Medulla oblongata (tissue), 1 donor: Measurements from ENCODE around the gene ABHD15.
"Not testable (repeated sequence)": the region's sequence is repeated elsewhere in the genome, so short reads cannot be mapped to it uniquely, and the experiment has no call there.

ENCODE experiments used
- DNase-seq: peaks from one replicate; pipeline ENCODE4 v3.0.0-alpha.2; 2015; ENCODE audit errors: extremely low spot score

The ABHD15 gene

DNA sequence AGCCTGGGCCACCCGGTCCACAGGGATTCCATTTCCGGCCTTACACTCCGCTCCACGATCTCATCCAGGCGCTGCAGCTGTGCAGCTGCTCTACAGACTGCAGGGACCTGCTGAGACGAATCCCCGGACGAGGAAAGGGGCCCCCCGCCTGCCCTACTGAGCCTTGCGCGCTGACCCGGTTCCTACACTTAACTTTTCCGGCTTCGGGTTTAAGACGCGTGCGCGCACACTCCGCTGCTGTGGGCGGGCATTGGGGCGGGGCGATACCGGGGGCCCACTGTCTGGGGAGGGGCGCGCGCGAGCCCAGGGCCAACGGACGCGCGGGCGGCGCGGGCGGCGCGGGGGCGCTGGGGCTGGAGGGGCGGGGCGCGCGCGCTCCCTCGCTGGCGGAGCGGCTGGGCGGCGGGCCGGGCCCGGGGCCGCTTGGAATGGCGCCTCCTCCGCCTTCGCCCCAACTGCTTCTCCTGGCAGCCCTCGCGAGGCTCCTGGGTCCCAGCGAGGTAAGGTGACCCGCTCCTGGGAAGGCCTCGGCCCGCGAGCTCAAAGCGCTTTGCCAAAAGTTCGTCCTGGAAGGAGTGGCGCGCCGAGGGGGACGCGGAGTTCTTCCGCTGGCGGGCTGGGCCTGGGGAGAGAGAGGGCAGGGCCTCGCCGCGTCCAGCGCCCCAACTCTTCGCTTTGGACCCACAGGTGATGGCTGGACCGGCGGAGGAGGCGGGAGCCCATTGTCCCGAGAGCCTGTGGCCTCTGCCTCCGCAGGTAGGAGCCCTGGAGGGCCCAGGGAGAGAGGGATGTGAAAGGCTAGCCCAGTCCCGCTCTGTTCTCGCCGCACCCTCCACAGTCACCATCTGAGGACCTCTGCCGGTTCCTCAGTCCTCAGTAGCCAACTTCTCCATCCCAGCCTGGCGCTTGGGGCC, 1.8 kb upstream of the ABHD15 start, which contains the start of gene TP53I13:
TP53I13 (plus strand) TSS at position 371 of the 914 bp plus-strand sequence; CDS start at position 429, 58 bp downstream.
- peak; percentile 80 for DNase-seq

DNA sequence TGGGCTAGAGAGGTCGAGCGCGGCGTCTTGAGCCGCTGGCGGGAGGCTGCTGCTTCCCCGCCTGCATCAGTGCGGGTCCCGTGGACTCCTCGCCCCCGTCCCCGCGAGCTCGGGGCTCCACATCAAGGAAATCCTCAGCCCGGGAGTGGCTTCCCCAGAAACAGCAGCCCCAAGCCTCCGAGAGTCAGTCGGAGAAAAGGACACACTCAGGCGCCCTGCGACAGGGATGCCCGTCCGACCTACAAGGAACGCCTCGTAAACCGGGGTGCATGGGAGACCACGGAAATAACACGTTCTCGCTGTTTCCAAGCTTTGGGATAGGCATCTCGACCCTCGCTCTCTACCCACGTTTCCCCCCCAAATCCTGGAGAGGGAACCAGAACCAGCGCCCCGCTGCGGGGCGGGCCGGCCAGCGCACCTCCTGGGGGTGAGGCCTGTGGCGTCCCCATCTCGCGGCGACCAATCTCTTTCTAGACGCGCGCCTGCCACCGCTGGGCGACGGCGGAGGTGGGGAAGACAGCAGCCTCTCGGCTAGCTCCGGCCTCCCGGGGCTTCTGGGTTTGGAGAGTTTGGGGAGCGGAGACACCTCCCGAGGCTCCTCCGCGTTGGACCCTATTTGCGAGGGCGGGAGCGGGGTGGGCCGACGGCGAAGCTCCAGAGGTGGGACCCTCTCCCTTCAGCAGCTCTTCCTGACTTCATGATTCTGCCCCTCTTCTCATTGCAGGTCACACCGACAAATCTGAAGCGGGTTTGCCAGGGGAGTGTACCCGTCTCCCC, 905 bp upstream of the ABHD15 start:
- peak; percentile 52 for DNase-seq

DNA sequence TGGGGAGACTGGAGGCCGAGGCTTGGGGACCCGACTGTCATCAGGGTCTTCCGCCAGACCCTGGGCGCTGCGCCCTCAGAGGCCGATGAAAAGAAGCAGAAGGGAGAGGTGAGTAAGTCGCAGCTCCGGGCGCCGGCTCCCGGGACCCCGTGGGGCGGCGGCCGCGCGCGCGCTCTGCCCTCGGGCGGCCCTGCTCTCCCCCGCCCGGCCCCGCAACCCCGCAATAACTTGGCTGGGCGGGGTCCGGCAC, 392 bp upstream of the ABHD15 start:
- no peak for DNase-seq

DNA sequence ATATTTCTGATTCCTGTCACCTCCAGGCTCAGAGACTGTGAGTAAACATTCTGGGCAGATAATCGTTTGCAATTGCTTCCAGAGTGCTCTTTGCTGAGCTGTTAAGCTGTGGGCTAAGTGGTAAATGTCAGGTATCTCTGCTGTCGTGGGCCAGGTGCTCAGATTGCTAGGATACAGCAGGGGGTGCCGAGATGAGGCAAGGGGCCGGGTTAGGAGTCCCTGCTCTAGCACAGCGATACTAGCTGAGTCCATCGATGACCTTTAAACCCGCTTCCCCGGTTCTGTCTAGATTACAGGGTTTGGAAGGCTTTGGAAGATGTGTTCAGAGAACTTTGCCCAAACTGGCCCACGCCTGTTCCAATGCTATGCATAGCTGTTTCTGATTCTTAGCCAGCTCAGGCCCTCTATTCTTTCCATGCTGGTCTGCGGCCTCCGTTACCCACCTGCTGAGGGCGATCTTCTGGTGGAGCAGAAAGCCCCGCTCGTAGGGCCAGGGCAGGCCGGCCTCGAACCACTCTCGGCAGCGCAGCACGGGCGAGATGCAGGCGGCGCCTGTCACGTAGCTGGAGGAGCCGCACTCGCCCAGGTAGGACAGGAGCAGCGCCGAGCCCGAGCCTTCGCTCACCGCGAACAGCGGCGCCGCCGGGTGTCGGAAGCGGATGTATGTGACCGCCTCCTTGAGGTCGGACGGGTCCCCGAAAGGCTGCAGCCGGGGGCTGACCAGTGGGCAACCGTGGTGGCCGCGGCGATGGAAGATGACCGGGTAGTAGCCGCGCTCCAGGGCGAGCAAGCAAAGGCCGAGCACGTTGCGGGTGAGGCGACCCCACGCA, 979 bp downstream of the ABHD15 start:
- no peak for DNase-seq

DNA sequence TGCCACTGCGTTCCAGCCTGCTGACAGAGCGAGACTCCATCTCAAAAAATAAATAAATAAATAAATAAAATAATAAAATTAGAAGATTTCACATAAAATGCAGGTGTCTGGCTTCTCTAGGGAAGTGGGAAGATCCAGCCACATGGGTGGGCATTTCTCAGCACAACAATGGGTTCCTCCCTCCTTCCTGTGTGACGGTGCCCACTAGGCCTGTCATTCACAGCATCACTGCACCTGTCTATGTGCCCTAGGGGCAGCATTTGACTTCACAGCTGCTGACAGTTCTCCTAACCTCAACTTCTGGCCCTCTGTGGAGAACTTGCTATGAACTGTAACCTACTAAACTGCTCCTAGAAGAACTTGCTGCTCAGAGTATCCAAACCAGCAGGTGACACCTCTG, 3.0 kb downstream of the ABHD15 start:
- no peak for DNase-seq

DNA sequence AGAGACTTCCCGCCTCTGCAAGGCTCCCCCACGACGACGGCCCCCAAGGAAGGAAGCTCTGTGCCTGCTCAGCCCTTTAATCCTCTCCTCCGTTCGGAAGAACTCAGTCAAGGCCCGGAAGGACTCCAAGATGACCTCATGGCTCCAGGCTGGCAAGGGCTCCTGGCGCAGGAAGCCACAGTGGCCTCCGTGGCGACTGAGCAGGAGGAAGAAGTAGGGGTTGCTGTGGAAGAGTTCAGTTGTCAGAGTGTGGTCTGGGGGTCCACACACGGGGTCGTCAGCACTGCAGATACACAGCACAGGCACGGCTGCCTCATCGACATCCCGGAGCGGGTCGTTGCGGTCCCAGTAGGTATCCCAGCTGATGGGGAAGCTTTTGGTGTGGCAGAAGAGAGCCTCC, 4.2 kb downstream of the ABHD15 start:
- no peak for DNase-seq

DNA sequence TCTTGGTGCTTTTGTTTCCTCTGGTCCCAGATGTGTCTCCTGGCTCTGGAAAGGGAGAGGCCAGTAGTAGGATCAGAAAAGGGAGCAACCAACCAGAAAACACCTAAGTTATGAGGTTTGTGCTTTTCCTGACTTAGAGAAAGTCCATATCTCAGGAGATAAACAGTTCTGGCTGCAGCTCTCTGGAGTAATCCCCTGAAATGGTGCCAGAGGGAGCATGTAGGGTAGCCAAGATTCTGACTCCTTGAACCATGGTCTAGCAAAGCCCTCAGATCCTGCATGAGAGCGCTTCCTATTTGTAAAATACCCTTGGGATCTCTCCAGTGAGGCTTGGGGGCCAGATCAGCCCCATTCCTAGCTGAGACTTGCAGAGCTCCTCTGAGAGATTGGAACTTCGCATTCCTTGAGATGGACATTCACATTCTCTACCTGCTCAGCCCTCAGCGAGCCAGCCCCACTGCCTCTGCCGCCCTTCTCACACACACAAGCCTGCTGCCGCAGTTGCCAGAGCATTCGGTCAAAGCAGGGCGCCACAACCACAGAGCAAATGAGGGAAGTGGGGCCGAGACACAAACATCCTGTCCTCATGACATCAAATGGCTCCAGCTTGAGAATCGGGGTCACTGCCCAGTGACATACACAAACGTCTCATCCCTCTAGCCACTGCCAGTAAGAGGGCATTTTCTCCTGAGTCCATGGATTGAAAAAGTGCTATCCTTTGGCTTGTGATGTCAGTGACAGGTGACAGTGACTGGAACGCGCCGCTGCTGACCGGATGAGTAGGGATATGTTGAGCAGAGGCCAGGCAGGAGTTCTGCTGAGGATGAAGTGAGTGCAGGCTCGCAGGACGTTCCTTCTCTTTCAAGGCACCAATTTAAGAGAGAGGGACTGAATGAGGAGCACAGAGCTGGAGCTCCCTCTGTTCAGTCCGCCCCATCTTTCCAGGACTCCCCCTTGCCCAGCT, 5.0 kb downstream of the ABHD15 start:
- peak; percentile 60 for DNase-seq

DNA sequence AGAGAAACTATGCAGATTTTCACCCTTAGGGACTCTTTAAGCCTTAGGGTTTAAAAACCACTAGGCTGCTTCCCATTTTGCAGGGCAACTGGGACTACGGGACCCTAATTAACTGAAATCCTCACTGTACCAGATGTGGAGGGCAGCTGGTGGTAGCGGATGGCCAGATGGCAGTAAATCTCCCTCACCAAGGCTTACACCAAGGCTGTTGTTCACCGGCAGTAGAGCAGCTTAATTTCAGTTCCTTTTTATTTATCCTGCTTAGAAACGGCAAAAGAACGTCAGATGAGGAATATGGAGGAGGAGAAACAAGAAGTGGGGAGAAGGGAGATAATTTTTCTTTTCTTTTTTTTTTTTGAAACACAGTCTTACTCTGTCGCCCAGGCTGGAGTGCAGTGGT, 6.5 kb downstream of the ABHD15 start:
- DNase-seq, result peak; percentile 51

DNA sequence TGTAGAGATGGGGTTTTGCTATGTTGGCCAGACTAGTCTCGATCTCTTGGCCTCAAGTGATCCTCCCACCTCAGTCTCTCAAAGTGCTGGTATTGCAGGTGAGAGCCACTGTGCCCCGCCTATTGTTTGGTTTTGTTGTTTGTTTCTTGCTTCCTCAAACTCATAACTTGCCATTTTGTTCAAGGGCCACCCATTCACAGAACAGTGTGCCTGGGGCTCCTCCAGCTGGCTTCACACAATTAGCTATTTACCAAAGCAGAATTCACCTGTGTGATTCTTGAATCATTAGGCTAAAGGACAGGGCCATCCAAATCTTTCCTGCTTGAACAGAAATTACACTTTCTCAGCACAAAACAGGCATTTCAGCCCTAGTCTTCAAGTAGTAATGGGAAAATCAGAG, 7.2 kb downstream of the ABHD15 start:
- DNase-seq, result no peak

DNA sequence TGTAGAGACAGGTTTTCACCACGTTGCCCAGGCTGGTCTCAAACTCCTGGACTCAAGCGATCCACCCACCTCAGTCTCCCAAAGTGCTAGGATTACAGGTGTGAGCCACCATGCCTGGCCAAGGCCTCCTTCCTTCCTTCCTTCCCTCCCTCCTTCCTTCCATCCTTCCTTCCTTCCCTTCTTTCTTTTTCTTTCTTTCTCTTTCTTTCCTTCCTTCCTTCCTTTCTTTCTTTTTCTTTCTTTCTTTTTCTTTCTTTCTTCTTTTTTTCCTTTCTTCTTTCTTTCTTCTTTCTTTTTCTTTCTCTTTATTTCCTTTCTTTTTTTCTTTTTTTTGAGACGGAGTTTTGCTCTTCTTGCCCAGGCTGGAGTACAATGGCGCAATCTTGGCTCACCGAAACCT, 8.7 kb downstream of the ABHD15 start:
- not testable (repeated sequence) for DNase-seq

DNA sequence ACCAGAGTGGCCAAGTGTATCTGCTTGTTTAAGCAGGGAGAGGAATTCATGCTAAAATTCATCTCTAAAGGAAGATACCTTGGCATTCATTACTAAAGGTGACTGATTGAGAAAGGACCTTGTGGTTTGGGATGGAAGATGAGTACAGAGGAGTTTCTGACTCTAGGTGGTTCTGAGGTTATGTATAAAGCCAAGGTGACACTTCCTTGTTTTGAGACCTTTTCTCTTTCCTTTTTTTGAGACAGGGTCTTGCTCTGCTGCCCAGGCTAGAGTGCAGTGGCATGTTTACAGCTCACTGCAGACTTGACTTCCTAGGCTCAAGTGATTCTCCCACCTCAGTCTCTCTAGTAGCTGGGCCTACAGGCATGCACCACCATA, 9.1 kb downstream of the ABHD15 start:
- DNase-seq, result no peak

DNA sequence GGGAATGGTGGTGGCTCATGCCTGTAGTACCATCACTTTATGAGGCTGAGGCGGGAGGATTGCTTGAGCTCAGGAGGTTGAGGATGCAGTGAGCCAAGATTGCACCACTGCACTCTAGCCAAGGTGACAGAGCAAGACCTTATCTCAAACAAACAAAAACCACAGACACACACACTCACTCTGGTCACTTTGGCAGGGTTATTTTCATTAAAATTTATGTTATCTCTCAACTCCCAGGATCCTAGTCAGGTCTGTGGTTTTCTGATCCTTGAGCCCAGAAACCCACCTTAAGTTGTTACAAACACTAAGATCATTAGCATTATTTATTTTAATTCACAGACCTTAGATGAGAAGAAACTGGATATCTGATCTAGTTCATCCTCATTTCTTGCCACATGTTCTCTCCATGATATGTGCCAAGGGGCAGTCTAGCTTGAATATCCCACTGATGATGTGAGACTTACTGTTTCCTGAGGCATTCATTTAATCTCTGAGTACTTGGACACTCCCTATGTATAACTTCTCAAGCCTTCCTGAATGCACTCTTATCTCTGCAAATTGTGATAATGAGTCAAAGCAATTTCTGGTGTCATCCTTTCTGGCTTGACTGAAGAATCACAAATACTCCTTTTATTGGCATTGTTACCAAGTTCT, 9.6 kb downstream of the ABHD15 start:
- DNase-seq, result no peak

DNA sequence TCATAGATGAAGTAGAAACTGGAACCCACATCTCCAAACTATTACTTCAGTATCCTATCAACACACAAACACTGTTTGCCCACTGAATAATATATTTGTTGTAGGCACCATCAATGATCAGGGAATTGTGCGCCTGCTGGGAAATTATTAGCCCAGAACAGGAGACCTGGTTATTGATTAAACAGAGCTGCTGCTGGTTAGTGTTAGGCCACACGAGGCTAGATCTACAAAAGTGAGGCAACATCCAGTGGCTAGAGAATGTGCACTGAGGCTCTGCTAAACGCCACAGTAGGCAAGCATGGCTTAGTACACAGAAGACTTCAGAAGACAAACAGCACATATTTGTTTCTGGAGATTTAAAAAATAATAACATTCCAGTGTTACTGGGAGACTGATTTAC, 11.0 kb downstream of the ABHD15 start:
- no peak for DNase-seq

DNA sequence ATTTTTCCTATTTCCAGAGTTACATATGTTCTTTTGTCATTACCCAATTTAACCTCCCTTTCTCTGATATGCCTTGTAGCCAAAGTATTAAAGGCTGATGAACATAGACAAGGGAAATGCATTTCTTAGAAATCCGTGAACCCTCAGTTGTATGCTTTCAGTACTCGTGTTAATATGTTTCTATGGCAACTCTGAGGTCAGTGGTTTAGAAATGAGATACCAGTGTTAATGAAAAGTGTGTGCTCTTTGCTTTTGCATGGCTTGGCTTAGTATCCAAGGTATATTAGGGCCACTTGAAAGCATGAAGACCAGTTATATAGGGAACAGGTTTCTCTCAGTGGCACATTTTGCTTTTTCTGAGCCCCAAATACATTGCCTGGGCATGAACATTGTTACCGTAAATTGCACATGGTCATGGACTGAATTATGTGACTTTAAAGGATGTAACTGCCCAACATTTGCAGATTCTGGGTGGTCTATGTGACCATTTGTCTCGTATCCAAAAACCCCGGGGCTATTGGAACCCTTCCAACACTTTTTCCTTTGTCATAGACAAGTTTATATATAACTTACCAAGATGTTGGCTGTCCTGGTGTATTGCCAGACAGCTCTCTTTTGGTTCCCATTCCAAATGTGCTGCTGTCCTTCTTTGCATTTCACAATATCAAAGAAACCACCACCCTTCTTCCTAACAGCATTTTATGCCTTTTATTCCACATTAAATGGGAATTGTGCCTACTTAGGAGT, 17.5 kb downstream of the ABHD15 start:
- DNase-seq, result no peak

DNA sequence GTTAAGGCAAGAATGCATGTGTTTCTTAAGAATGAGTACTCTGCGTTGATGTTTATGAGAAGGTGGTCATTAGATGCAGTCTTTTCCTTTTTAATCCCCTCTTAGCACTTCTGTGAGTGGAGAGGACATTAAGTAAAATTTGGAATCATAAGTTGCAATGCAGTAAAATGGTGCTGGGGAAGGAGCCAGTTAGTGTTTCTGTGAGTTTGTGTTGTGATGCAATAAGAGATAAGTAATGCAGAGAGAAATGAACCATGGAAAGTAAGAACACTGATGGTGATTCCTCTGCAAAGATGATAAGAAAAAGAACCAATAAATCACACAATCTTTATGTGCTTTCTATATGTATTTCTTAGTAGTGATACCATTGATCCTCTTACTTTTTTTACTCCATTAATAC, 20.0 kb downstream of the ABHD15 start:
- no peak for DNase-seq

DNA sequence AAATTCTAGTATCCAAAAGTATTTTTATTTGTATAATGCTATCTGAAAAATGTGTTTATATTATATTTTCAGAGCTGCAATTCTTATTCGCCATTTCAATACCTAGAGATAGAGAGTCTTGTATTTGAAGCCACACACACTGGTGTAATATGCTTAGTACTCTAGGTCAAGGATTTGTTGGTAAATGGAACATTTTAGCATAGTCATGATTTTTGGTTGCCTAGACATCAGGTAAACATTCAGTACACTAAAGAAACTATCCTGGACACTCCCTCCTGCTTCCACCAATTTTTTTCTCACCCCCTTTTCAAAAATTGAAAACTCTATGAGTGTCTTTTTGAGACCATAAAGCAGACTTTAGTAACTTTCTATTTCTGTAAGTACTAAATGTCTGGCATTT, 20.8 kb downstream of the ABHD15 start:
- no peak for DNase-seq

DNA sequence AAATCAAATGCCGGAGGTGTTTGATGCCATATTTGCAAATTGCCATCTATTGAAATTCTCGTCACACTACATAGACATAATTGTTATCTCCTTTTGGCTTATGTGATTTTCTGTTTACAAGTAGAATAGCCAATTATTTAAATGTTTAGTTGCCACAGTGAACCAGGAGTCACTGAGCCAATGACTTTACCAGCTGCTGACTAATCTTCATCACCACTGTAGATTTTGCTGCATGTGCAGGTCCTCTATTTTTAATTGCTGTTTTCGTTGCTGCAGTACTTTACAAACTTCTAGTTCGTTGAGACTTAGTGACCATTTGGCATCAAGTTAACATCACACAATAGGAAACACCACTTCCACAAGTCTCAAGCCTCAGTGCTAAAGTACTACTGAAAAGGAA, 22.8 kb downstream of the ABHD15 start:
- DNase-seq, result no peak

DNA sequence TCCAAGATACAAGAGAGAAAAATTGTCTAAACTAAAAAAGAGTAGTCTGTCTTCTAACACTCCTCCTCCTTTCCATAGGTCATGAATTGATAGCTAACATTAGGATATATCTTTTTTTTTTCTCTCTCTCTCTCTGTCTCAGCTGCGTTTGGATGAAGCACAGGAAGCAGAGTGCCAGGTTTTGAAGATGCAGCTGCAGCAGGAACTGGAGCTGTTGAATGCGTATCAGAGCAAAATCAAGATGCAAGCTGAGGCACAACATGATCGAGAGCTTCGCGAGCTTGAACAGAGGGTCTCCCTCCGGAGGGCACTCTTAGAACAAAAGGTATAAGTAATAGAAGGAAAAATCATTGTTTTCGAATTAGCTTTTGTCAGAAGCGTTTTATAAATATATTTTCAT, 32.9 kb downstream of the ABHD15 start:
- peak; percentile 30 for DNase-seq

DNA sequence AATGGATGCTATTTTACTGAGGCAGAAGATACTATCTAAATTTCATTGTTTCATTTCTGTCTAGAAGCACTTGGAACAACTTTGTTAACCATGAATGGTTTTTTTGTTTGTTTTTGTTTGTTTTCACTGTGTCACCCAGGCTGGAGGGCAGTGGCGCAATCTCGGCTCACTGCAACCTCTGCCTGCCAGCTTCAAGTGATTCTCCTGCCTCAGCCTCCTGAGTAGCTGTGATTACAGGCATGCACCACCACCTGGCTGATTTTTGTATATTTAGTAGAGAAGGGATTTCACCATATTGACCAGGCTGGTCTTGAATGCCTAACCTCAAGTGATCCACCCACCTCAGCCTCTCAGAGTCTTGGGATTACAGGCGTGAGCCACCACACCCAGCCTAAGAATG, 40.5 kb downstream of the ABHD15 start:
- DNase-seq, result no peak

DNA sequence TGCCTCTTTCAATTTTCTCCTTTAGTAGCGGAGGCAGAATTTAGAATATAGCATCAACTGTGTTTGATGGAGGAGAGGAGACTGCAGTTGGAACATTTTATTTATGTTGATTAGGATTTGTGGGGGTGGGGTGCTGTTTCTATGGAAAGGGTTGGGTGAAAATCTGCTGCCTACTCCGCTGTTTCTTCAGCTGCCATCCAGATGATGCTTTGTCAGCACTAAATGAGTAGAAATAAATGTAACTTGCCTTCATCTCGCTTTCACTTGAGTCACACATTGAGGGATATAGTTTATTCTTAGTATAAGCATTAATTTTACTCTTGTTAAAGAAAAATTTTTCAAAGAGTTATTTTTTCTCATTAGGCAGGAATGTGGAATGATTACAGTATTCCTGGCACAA, 42.1 kb downstream of the ABHD15 start:
- no peak for DNase-seq
